Muscle of leg (tissue), 11 donors: ENCODE data around the gene TMPRSS9. TPM values are rescaled to one million over a fixed set of nuclear protein-coding genes. Genes with fewer than 3 reads are reported as not detected.

ENCODE experiments used
- DNase-seq: peaks from one replicate; pipeline ENCODE4 v3.0.0; 2013
- H3K27ac ChIP-seq: one replicate; pipeline ENCODE4 v1.5.1; 2013; ENCODE audit warnings: mild to moderate bottlenecking, low read length, control low read depth
- H3K27me3 ChIP-seq: one replicate; pipeline ENCODE4 v1.6.1; 2013; ENCODE audit warnings: low read length; ENCODE audit not compliant: control insufficient read depth, insufficient read depth
- H3K36me3 ChIP-seq: one replicate; pipeline ENCODE4 v1.6.1; 2013; ENCODE audit warnings: low read length; ENCODE audit not compliant: control insufficient read depth, insufficient read depth
- H3K4me1 ChIP-seq: one replicate; pipeline ENCODE4 v1.6.1; 2013; ENCODE audit warnings: low read length; ENCODE audit not compliant: control insufficient read depth, insufficient read depth
- H3K4me3 ChIP-seq: one replicate; pipeline ENCODE4 v1.5.1; 2013; ENCODE audit warnings: low read length, control low read depth
- H3K9me3 ChIP-seq: replicated peaks from 2 replicates; pipeline ENCODE4 v1.6.1; 2013; ENCODE audit warnings: low read depth, low read length; ENCODE audit not compliant: control insufficient read depth
- WGBS: methylation state at CpG from one replicate; pipeline ENCODE4 v1.1.5; 2013; ENCODE audit warnings: missing lambda C conversion rate; ENCODE audit not compliant: insufficient coverage; 5-methylcytosine and 5-hydroxymethylcytosine counted together
- polyA plus RNA-seq, 8 donors: library from polyadenylated mRNA; unstranded; fragments of 120-200 nt; gene quantifications; one replicate each; pipeline versions ENCODE4 v1.2.1 to v1.2.3, GENCODE V29; 2013; ENCODE audit warnings: inconsistent platforms in 1 of 8, low replicate concordance in 1 of 8; ENCODE audit not compliant: insufficient read length in 8 of 8, insufficient read depth in 1 of 8
- total RNA-seq: library from RNA; stranded (reverse); fragments of 120-200 nt; gene quantifications from one replicate; pipeline ENCODE4 v1.2.4, GENCODE V29; 2013

TMPRSS9 gene
- total and polyA plus RNA-seq, 9 donors, result 0.11 to 1.3 (median 0.33) TPM

DNA sequence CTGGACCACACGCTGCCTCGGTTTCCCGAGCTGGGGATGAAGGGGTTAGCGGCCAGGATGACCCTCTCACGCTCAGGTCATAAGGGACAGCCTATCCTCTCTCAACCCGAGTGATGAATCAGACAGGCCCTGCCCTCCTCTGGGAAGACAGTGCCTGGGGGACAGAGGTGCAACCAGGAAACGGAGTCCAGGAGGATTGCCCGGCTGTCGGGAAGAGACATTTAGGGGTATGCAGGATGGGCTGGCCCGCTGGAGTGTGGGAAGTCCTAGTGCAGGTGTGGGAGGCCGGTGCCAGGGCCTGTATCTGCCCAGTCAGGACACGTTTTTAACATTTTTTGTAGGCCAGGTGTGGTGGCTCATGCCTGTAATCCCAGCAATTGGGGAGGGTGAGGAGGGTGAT lies 40.0 kb upstream of the TMPRSS9 start:
- WGBS, result 38% methylated on average over 12 of the region's 12 CpGs
- no peak overlapping the region for H3K4me3 ChIP-seq

DNA sequence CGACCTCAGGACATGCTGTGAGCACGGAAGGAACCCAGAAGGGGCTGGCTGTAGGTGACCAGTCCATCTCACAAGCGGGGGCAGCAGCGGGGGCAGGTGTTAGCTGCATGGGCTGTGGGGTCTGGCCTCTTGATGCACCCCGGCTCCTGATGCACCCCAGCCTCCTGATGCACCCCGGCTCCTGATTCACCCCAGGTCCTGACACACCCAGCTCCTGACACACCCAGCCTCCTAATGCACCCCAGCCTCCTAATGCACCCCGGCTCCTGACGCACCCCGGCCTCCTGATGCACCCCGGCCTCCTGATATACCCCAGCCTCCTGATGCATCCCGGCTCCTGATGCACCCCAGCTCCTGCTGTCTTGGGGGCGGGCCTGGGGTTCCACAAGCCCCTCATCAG lies 39.1 kb upstream of the TMPRSS9 start:
- no peak for DNase-seq
- H3K27me3 ChIP-seq, result no peaks in the 10 kb centered on the region
- peaks cover 8% of the 10 kb centered on the region for H3K4me1 ChIP-seq
- no peak overlapping the region for H3K4me3 ChIP-seq
- H3K36me3 ChIP-seq, result peaks cover 45% of the 10 kb centered on the region
- H3K27ac ChIP-seq, result no peak overlapping the region
- 75% methylated on average over 11 of the region's 12 CpGs for WGBS
- H3K9me3 ChIP-seq, result no peaks in the 10 kb centered on the region

More for the DNA sequence above, 40.0 kb upstream of the TMPRSS9 start:
- H3K27ac ChIP-seq, result no peak overlapping the region
- H3K9me3 ChIP-seq, result peaks cover 3% of the 10 kb centered on the region
- no peaks in the 10 kb centered on the region for H3K27me3 ChIP-seq
- no peak for DNase-seq
- peaks cover 39% of the 10 kb centered on the region for H3K36me3 ChIP-seq
- H3K4me1 ChIP-seq, result peaks cover 9% of the 10 kb centered on the region

DNA sequence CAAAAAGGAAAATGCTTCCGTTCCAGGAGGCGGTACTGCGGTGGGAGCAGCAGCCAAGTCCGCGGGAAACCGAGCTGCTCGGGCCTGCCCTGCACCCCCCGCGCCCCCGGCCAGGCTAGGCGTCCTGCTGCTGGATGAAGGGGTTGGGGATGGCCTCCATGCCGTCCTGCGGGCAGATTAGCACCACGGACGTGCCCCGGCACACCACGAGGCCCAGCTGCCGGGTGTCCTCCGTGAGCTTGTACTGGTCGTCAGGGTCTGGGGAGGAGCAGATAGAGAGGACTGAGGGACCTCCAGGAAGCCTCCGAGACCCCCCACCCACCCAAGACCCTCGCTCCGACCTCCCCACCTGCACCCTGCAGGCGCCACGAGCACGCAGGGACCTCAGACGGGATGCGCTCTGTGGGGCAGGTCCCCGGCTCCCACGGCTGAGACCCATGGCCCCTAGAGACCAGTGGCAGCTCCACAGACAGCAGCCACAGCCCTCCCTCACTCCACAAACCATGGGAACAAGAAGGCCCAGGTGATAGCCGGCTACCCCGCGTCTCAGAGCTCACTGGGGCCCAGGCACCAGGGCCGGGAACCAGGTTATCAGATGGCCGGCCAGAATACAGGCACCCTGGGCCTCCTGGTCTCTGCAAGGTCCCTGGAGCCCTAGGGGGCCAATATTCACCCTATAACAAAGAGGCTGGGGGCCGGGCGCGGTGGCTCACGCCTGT lies 38.3 kb upstream of the TMPRSS9 start:
- WGBS, result 82% methylated on average over 23 of the region's 39 CpGs
- H3K36me3 ChIP-seq, result peaks cover 48% of the 10 kb centered on the region
- DNase-seq, result no peak
- H3K4me1 ChIP-seq, result peaks cover 6% of the 10 kb centered on the region
- H3K27me3 ChIP-seq, result no peaks in the 10 kb centered on the region
- no peaks in the 10 kb centered on the region for H3K9me3 ChIP-seq
- no peak overlapping the region for H3K4me3 ChIP-seq
- no peak overlapping the region for H3K27ac ChIP-seq

DNA sequence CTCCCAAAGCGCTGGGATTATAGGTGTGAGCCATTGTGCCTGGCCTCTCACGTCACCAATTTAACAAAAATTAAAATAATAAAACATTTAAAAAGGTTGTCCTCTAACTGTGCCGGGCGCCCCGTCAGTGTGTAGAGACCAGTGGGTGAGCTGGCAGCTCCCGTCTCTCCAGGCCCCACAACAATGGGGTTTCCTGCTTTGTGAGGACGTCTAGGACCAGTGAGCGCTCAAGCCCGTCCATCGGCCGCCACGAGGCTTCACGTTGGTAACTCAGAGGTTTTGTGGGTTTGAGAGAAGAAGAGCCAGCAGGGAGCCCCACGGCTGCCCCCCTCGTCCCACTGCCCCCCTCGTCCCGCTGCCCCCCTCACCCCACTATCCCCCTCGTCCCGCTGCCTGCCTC lies 36.4 kb upstream of the TMPRSS9 start:
- peaks cover 53% of the 10 kb centered on the region for H3K36me3 ChIP-seq
- no peak overlapping the region for H3K27ac ChIP-seq
- H3K4me3 ChIP-seq, result no peak overlapping the region
- 88% methylated on average over 4 of the region's 19 CpGs for WGBS
- no peaks in the 10 kb centered on the region for H3K9me3 ChIP-seq
- H3K27me3 ChIP-seq, result no peaks in the 10 kb centered on the region
- H3K4me1 ChIP-seq, result peaks cover 17% of the 10 kb centered on the region
- no peak for DNase-seq

DNA sequence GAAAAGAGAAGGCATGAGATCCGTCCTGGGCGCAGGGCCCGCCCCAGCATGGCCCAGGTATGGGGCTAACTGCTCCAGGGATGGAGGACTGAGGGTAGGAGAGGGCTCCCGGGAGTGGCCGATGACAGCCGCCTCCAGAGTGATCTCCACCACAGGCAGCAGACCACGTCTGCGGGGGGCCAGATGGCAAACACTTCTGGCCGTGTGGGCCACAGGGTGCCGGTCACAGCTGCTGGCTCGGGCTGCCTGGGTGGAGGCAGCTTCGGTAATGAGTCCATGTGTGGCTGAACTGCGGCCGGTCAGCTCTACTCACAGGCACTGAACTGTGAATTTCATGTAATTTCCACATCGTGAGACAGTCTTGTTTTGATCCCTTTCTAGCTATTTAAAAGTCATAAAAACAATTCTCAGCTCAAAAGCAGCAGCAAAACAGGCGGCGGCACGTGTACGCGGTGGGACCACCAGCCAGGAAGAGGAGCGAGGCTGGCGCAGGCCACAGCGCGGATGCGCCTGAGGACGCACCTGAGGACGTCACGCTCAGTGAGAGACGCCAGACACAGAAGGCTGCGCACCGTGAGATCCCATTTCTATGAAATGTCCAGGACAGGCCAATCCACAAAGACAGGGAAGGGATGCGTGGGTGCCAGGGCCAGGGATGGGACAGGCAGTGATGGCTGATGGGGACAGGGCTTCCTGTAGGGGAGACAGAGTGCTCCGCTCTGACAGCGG lies 35.7 kb upstream of the TMPRSS9 start:
- 90% methylated on average over 33 of the region's 34 CpGs for WGBS
- H3K36me3 ChIP-seq, result peaks cover 53% of the 10 kb centered on the region

DNA sequence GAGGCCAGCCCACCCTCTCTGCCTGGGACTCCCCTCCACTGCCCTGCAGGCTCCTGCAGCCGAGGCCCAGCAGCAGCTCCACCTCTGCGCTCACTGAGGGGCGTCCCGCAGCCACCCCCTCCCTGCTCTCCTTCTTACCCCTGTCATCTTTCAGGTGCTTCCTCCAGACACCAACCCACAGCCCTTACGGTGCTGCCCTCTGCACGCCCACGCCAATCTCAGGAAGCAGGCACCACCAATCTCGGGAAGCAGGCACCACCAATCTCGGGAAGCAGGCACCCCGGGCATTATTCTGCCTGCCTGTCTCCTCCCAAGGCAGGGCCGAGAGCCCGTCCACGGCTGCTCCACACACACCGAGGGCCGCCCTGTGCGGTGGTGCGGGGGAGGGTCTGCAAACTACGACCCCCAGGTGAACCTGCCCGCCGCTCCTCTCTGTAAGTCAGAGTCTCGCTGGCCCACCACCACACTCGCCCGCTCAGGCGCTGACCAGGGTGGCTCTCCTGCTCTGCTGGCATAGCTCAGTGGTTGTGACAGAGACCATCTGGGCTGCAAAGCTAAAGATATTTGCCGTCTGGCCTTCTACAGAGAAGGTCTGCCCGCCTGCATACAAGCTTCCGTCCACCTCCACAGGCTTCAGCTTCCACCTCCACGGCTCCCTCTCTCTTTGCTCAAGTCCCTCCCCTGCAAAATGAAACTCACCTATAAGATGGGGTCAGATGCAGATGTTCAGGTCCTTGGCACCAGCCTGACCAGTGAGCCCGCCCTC lies 34.6 kb upstream of the TMPRSS9 start:
- H3K4me3 ChIP-seq, result no peak overlapping the region
- H3K27me3 ChIP-seq, result no peaks in the 10 kb centered on the region
- H3K36me3 ChIP-seq, result peaks cover 53% of the 10 kb centered on the region
- H3K4me1 ChIP-seq, result peaks cover 29% of the 10 kb centered on the region
- H3K27ac ChIP-seq, result no peak overlapping the region
- no peaks in the 10 kb centered on the region for H3K9me3 ChIP-seq
- 85% methylated on average over 25 of the region's 29 CpGs for WGBS
- no peak for DNase-seq

More for the DNA sequence above, 35.7 kb upstream of the TMPRSS9 start:
- Histone ChIP-seq H3K4me1 (peaks cover 23% of the 10 kb centered on the region), H3K4me3 (no peak overlapping the region), H3K27ac (no peak overlapping the region), H3K9me3 (no peaks in the 10 kb centered on the region), H3K27me3 (no peaks in the 10 kb centered on the region)
- no peak for DNase-seq

DNA sequence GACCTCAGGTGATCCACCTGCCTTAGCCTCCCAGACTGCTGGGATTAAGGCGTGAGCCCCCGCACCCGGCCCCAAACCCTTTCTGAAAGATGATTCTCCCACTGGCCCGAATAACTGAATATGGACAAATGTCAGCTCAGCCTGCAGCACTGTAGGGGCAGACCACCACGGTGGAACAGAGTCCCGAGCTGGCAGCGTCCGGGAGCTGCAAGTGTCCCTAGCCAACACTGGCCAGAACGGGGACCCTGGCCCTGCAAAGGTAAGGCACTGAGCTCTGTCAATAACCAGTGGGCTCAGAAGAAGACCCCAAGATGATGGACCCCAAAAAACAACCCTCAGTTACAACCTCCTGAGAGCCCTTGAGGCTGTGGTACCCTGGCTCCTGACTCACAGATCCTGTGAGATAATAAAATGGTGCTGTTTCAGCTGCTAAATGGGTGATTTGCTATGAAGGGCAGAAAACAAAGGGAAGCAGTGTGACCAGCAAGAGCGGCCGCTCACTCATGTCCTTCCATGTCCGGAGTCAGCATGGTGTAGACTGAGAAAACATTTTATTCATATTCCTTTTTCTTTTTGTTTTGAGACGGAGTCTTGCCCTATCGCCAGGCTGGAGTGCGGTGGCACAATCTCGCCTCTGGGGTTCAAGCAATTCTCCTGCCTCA lies 33.2 kb upstream of the TMPRSS9 start:
- DNase-seq, result no peak
- H3K36me3 ChIP-seq, result peaks cover 42% of the 10 kb centered on the region
- H3K4me3 ChIP-seq, result no peak overlapping the region
- no peak overlapping the region for H3K27ac ChIP-seq
- no peaks in the 10 kb centered on the region for H3K9me3 ChIP-seq
- WGBS, result 86% methylated on average over 9 of the region's 16 CpGs
- H3K4me1 ChIP-seq, result peaks cover 43% of the 10 kb centered on the region
- H3K27me3 ChIP-seq, result no peaks in the 10 kb centered on the region

DNA sequence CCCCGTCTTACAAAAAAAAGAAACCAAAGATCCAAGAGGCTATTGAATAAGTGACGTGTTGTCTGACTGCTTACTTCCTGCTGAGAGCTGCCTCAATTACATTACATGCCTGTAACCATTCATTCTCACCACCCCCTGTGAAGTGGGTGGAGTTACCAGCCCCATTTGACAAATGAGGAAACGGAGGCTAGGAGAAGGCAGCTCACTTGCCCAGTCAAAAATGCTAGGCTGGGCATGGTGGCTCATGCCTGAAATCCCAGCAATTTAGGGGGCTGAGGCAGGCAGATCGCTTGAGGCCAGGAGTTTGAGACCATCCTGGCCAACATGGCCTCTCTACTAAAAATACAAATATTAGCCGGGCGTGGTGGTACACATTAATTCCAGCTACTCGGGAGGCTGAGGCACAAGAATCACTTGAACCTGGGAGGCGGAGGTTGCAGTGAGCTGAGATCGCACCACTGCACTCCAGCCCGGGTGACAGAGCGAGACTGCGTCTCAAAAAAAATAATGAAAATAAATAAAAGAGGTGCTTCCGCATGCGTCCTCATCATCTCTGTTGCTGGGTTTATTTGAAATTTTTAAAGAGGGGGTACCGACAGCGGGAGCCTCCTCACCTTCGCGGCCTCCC lies 32.2 kb upstream of the TMPRSS9 start:
- DNase-seq, result peak; percentile 65
- peak overlapping the region; percentile 90 for H3K27ac ChIP-seq
- H3K4me3 ChIP-seq, result peak overlapping the region; percentile 98
- WGBS, result 0% methylated on average over 15 of the region's 18 CpGs
- no peaks in the 10 kb centered on the region for H3K9me3 ChIP-seq
- H3K27me3 ChIP-seq, result no peaks in the 10 kb centered on the region
- peaks cover 52% of the 10 kb centered on the region for H3K4me1 ChIP-seq
- H3K36me3 ChIP-seq, result peaks cover 35% of the 10 kb centered on the region

DNA sequence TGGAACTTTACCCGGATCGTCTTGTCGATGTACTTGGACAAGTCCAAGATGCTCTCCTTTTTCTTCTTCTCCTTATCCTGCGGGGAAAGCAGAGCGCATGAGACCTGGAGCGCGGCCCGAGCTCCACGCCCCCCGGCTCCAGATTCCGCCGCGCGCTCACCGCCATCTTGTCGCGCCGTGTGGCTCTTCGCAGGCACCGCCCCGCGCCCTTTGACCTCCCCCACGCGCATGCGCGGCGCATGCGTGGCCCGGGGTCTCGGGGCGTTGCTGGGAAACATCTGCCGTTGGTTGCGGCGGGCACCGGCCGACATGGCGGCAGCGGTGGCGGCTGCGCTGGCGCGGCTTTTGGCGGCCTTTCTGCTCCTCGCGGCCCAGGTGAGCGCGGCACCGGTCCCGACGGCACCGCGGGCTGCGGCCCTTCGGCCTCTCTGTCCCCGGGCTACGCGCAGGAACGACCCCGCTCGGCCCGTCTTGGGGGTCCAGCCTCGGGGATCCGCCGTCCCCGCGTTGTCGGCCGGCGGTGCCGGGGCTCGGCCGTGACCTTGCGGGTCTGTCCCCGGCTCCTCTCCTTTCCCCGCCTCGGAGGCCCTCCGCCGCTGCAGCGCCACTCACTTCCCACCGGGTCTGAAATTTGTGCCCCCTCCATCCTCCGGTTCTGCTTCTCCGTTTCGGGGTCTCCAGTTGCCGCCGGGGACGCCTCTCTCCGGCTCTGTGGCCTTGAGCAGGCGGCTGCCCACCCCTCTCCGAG lies 31.5 kb upstream of the TMPRSS9 start, which contains the start of the genes LSM7 and SPPL2B:
TSS of gene LSM7 (minus strand) at position 186 of the 748 bp plus-strand sequence. CDS start at position 166, 20 bp downstream.
TSS of gene SPPL2B (plus strand) at position 284 of the 748 bp plus-strand sequence. CDS start at position 310, 26 bp downstream.
- H3K27me3 ChIP-seq, result no peaks in the 10 kb centered on the region
- H3K4me3 ChIP-seq, result peak within 1 kb of the TSS; percentile 98
- H3K36me3 ChIP-seq, result peaks cover 28% of the 10 kb centered on the region
- H3K27ac ChIP-seq, result peak within 1 kb of the TSS; percentile 90
- DNase-seq, result peak; percentile 96
- WGBS, result under 1% methylated on average over 89 of the region's 89 CpGs
- H3K9me3 ChIP-seq, result no peaks in the 10 kb centered on the region
- H3K4me1 ChIP-seq, result peaks cover 58% of the 10 kb centered on the region
